CD4-positive, alpha-beta T cell treated with Interleukin-4 for 4 hours (primary cell): Measurements from ENCODE around the gene LSM3.
"Not testable (repeated sequence)": the region's sequence is repeated elsewhere in the genome, so short reads cannot be mapped to it uniquely, and the experiment has no call there.

Source experiments
- DNase-seq: peaks from one replicate; pipeline ENCODE4 v3.0.0-alpha.2; 2020

LSM3 gene

DNA sequence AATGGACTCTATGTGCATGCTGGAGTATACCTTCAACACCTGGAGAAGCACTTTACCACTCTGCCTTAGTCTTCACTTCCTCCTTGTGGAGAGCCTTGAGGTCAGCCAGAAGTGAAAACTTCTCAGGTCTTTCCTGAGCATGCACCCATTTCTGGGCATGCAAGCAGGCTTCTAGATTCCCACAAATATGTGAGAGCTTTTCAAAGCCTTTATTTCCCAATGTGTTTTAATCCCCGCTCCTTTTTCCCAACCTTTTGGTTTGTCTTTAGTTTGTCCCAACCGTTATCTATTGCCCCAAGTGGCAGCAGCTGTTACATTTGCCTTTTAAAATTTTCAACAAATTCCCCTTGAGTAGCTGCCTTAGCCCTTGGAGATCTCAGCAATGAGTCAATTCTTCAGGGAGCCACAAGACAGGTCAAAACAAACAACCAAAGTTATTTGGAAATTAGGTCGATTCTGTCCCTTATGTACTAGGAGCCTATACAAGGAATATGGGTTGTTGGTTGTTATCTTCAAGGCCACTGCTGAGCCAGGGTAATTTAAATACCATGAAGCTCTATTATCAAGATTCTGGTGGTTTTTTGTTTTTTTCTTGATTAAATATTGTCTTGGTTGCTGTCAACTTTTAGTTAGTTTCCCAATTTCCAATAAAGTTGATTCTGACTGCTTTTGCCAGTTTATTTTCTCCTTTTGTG lies 44.4 kb downstream of the LSM3 start:
- DNase-seq = no peak

DNA sequence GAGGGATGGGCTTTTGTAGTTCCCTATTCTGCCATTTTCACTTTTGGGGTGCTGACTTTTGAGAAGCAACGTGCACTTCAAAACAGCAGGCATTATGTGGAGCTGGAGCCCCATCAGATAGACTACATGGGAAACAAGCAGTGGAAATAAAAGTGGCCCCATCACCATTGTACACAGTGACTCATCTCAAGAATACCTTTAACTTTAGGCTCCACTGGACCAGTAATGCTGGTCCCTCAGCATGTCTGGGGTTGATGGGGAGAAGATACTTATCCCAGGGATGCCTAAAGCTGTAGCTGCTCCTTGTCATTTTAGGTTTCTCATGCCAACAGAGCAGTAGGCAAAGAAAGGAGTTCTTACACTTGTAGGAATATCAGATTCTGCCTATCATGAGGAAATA lies 45.0 kb downstream of the LSM3 start:
- DNase-seq = no peak

DNA sequence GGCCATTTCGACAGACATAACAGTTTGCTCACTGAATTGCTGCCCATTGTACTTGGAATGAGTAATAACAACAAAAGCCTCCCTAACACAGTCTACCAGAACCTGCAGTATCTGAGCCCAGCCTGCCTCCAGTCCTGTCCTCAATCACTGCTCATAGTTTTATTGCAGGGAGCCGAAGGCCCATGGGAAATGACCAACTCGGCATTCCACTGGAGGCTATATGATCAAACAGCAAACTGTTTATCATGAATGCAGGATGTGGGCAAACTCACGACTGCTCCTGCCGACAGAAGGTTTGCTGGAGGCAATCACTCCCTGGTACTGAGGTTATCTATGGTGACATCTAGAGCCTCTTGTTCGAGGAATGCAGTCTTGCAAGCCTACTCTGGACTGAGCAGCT lies 46.3 kb downstream of the LSM3 start:
- DNase-seq = no peak

DNA sequence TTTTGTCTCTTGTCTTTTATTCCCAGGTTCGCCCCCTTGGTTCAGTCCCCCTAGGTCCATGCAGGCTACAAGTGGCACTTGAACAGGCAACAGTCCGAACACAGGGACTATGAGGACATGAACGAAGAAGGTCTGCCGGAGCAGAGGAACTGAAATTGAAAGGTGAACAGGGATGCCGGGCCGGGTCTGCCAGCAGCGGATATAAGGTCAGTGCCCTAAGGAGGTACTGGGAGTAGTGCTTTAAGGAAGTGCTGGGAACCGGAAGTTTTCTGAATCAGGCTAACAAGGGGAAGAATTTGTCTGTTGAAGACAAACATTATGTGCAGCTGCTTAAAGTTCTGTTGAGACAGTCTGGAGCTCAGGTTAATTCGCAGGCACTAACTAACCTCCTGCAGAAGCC lies 46.8 kb downstream of the LSM3 start:
- DNase-seq = no peak

DNA sequence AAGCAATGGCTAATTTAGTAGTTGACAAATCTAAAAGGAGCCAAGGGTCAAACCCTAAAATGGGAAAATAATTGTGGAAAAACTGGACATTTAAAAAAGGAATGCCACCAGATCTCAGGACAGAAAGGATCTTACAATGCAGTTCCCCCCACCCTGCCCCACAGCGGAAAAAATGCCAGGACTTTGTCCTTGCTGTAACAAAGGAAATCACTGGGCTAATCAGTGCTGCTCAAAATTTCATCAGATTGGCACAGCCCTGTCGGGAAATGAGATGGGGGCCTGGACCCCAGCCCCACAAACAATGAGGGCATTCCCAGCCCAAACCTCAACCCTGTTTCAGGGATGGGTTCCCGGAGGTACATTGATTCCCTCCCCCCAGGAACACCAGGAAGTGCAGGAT lies 47.7 kb downstream of the LSM3 start:
- DNase-seq = not testable (repeated sequence)

DNA sequence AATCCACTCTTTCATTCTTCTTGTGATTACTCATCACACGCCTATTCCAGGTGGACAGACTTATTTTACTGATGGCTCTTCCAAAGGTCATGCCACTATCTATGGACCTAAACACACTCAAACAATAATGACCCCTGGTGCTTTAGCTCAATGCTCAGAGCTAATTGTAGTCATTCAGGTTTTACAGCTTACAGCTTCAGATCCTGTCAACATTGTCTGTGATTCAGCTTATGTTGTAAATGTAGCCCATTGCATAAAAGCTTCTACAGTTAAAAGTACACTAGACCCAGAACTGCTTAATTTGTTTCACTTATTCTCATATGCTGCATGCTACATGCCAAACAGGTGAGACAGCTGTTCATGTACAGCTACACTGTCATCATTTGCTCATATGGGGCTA lies 49.2 kb downstream of the LSM3 start:
- no peak for DNase-seq

DNA sequence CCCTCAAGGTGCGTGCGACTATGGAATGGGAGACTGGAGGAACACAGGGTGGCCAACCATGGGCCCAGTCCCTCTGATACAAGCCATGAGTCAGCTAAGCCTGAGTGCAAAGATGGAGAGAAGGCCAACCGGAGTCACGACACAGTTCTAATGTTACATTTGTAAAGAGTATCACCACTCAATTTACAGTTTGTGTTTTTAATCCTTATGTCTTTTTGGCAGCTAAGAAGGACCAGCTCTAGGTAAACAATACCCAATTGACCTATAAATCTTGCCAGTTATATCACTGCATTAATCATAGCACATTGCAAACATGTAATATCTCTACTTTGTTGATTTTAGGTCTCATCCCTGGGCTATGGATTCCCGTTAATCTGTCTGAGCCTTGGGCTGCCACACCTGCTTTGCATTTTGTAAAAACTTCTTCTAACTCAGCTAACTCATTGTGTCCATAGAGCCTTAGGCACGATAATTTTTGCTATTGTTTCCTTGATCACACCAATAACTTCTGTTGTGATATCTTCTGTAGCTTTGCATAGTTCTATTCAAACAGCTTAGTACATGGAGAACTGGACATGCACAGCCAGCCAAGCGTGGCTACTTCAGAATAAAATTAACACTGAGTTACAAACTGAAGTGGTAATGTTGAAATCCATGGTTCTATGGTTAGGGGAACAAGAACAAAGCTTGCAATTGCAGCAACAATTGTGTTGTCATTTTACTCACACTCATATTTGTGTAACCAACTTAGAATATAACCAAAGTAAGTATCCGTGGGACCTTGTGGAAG lies 50.3 kb downstream of the LSM3 start:
- DNase-seq = no peak

DNA sequence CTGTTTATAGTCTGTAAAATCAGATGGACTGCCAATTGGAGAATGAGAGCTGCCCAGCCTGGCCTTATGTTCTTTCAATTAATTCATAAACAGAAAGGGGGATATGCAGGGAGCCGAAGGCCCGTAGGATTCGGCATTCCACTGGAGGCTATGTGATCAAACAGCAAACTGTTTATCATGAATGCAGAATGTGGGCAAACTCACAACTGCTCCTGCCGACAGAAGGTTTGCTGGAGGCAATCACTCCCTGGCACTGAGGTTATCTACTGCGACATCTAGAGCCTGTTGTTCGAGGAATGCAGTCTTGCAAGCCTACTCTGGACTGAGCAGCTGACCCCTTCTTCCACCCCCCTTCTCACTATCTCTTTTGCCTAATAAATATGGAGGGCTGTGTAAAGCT lies 51.1 kb downstream of the LSM3 start:
- not testable (repeated sequence) for DNase-seq

DNA sequence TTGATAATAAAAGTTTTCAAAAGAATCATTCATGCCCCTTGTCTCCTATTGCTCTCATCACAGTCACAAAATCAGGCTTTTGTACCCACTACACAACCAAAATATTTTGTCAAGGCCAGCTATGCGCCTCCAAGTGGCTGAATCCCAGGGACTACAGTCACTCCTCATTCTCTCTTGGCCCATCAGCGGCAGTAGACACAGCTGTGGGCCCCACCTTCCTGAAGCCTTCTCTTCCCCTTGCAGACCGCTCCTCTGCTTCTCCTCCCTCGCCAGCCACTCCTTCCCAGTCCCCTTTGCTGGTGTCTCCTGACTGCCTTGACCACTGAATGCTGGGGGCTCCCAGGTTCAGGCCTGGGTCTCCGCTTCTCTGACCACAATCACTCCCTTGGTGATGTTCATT lies 52.1 kb downstream of the LSM3 start:
- DNase-seq = no peak

DNA sequence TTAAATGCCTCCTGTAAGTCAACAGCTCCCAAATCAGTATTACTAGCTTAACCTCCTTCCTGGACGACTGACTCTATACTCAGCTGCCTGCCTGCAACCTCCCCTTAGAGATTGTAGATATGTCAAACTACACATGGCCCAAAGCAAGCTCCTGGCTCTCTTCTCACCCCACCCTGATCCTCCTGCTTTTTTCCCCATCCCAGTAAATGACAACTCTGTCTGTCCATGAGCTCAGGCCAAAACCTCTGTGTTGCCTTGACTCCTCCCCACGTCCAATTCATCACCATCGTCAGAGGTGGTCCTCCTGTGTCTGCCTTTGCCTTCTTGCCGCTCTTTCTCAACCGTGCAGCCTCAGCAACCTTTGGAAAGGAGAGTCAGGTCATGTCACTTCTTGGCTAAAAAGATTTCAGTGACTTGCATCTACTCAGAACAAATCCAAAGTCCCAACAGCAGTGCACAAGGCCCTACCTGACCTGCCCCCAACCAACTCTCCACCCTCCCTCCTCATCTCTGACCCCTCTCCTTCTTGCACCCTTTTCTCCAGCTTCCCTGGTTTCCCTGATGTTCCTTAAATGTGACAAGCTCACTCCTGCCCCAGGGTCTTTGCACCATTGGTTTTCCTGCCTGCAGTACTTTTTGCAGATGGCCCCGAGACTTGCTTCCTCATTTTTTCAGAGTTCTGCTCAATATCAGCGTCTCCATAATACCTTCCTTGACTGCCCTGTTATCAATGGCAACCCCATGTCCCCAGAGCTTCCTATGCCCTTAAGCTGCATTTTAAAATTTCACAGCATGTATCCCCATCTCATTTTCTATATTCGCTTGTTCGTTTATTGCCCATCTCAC lies 52.8 kb downstream of the LSM3 start:
- DNase-seq = no peak

DNA sequence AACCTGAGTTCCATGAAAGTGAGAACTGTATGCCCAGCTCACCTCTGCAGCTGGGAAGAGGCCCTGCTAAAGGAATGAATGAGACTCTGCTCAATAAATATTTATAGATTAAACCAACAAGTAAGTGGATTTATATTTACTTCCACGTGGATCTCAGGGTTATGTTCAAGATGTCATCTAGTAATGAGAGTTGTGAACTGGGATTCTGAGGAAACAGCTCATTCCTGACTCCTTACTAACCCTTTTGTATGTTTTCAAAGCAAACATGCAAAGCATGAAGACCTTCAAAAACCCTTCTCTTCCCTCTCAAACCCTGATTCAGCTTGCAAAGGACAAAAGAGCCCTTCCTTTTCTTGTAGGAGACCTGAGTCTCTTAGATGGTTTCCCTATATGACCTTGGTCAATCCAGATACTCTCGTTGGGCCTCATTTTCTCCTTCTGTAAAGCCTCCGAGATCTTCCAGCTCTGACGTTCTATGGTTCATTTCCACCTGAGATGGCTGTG lies 53.4 kb downstream of the LSM3 start:
- no peak for DNase-seq

DNA sequence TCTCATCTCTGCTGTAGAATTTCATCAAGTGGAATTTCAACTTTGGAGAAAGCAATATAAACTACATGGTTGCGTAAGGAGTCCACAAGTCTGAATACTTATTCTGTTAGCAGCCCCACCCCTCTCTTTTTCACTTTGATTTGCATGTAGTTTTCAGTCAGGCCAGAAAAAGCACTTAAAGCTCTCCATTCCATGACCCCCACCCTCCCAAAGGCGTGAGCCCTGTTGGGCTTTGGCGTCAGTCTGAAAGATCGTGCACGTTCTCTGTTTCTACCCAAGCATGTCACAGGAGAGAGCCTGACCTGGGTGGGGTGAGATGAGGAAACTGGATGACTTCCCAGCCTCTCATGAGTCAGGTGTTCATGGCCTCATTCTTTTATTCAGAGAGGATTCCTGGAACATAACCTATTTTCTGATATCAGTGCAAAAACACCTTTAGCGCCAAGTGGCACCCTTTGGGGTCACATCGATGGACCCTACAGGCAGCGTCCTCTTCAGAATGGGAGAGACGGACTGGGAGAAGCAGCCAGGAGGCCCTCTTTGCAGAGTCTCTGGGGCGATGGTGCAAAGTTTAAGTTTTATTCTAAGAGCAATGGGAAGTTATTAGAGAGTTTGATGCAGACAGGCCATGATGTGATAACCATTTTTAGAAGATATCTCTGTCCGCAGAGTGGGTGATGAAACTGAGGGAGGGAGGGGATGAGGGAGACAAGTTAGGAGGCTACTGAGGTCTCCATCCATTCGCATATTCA lies 55.8 kb downstream of the LSM3 start:
- DNase-seq = no peak

DNA sequence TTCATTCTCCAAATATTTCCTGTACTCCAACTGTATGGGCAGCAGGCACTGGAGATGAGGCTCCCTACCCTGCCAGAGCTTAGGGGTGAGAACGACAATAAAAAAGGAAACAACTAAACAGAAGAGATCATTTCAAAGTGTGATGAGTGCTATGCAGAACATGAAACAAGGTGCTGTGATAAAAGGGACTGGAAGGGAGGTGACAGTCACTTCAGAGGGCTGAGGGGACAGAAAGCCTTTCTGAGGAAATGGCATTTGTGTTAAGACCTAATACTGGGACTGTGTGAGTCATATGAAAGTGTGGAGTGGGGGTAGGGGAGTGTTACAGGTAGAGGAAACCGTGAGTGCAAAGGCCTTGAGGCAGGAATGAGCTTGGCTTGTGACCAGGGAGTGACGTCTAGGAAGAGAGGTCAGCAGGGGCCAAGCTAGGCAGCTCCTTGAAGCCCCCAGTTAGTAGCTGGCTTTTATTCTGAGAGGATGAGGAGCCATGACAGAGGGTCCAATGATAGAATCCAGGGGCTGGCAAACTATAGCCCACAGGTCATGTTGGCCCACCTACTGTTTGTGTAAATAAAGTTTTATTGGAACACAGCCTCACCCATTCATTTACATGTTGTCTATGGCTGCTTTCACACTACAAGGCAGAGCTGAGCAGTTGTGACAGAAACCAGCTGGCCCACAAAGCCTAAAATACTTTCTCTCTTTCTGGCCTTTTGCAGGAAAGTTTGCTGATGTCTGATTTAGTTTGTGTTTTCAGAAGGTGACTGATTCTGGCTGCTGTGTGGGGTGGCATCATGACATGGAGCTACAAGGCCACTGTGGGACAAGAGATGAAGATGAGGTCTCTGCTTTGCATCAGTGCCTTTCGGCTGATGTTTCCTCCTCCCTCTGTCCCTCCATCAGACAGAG lies 56.6 kb downstream of the LSM3 start:
- DNase-seq = no peak

DNA sequence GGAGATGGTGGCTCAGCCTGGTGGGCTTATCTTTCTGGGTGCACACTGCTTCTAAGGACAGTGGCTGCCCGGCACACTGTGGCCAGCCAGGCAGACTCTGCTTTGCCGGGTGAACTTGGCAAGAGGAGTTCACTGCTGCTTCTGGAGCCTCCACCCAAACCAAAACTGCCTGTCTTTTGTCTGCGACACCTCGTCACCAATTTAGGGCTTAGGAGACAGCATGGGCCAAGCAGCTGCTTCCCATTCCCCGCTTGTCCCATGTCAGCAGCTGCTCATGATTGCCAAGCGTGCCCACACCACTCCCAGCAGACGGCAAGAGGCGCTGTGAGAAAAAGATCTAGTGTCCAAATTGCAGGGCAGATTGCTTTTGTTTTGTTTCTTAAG lies 57.3 kb downstream of the LSM3 start:
- DNase-seq = no peak

DNA sequence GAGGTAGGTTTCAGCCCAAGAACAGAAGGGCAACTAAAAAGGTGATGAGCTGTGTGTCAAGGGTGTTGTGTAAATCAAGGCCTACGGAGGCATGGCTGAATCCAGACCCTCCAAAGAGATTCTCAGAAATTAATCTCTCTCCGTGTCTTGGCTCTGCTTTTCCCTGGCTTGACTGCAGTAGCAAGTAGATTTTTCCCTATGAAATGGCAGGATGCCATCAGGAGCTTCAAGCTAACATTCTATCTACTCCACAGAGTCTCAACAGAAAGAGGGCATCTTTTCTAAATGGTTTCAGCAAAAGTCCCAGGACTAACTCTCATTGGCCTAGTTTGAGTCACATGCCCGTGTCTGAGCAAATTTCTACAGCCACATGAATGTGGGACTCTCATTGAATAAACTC lies 58.3 kb downstream of the LSM3 start:
- no peak for DNase-seq

DNA sequence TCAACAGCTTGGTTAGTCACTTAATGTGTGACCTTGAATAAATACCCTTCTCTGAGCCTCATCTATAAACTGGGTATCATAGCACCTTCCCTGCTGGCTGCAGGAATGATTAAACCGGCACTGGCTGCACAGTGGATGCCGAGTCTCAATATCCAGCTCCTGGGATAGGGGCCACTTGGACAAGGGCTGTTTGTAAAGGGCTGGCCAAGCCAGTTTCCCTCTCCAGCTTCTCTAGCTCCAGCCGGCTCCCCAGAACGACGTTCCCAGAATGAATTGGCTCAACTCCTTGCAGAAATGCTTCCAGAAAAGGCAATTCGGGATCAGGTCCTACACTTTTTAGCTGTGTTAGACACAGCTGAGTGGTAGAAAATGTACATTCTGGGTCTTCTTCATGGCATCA lies 58.8 kb downstream of the LSM3 start:
- DNase-seq = no peak

DNA sequence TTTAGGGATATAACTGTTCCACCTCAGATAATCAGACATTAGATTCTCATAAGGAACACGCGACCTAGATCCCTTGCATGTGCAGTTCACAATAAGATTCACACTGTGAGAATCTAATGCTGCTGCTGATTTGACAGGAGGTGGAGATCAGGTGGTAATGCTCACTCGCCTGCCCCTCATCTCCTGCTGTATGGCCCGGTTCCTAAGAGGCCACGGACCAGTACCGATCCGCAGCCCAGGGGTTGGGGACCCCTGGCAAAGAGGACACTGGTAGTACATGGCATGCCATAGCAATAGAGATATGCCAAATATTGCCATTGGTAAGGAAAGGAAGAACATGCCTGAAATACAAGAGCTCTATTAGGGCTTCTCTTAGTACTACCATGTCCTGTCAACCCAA lies 59.7 kb downstream of the LSM3 start:
- DNase-seq = no peak

DNA sequence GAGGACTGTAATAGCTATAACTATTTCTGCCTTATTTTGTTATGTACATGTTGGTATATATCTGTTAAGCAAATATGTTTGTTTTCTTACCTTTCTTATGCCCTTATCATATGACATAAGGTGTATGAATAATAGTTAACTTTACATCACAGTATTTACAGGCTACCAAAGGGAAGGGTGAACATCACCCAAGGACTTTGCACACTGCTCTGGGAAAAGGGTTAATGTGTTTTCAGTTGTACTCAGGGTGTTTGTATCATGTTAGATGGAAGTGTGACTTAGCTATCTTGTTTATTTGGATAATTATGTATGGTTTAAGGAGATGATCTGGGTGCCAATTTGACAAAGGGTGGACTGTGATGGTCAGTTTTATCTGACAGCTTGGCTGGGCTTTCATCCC lies 60.3 kb downstream of the LSM3 start:
- DNase-seq = no peak

DNA sequence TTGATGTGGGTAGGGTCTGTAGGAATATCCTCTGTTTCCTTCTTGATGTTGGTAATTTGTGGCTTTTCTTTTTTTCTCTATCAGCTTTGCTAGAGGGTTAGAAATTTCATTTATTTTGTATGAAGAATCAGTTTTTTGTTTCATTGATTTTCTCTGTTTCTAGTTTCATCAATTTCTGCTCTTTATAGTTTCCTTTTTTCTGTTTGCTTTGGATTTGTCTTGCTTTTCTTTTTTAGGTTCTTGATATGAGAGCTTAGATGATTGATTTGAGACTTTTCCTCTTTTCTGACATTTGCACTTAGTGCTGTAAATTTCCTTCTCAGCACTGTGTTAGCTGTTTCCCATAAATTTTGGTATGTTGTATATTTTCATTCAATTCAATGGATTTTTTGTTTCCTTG lies 61.3 kb downstream of the LSM3 start:
- DNase-seq = no peak

DNA sequence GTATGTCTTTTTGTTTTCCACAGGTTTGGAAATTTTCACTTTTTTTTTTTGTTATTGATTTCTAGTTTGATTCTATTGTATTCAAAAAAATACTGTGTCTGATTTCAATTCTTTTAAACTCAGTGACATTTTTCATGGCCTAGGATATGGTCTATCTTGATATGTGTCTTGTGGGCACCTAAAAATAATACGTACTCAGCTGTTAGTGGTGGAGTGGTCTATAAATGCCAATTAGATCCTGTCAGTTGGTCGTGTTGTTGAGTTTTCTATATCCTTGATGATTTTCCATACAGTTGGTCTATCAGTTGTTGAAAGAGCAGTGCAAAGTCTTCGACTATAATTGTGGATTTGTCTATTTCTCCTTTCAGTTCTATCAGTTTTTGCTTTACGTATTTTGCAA lies 61.7 kb downstream of the LSM3 start:
- no peak for DNase-seq

DNA sequence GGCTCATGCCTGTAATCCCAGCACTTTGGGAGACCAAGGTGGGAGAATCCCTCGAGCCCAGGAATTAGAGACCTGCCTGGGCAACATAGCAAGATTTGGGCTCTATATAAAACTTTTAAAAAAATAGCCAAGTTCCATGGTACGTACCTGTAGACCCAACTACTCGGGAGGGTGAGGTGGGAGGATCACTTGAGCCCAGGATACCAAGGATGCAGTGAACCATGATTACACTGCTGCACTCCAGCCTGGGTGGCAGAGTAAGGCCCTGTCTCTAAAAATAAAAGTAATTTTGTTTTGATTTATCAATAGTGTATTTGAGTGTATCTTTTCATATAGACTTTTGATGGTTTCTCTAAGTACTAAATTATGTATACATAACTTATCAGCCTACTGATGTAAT lies 63.1 kb downstream of the LSM3 start:
- no peak for DNase-seq
